NCI-H1105 (cell line): Measurements from ENCODE around the gene NINJ2.

ENCODE experiments used
- DNase-seq: peaks from one replicate; lab custom pipeline; 2025; lab: John Stamatoyannopoulos, UW

The NINJ2 gene

GRCh38 chr12:673849-674248, 10.6 kb upstream of the NINJ2 start:
- no peak for DNase-seq

- DNase-seq: no peak
Measured at GRCh38 chr12:669576-669945, 6.3 kb upstream of the NINJ2 start.

- no peak for DNase-seq
Measured at GRCh38 chr12:668090-668481, 4.8 kb upstream of the NINJ2 start.

GRCh38 chr12:666766-667308, 3.6 kb upstream of the NINJ2 start:
- no peak for DNase-seq

- DNase-seq: no peak
Measured at GRCh38 chr12:666066-666465, 2.8 kb upstream of the NINJ2 start.

- DNase-seq: no peak
Measured at GRCh38 chr12:664779-665092, 1.5 kb upstream of the NINJ2 start.

GRCh38 chr12:664075-664778, 982 bp upstream of the NINJ2 start:
- no peak for DNase-seq

GRCh38 chr12:662566-663292, 516 bp downstream of the NINJ2 start:
- no peak for DNase-seq

- DNase-seq: no peak
Measured at GRCh38 chr12:661720-662486, 1.3 kb downstream of the NINJ2 start.

GRCh38 chr12:659090-659683, 4.1 kb downstream of the NINJ2 start:
- no peak for DNase-seq

GRCh38 chr12:650983-651382, 12.3 kb downstream of the NINJ2 start:
- DNase-seq: no peak

GRCh38 chr12:647385-648085, 15.7 kb downstream of the NINJ2 start:
- DNase-seq: no peak

GRCh38 chr12:646442-647384, 16.5 kb downstream of the NINJ2 start:
- DNase-seq: no peak

GRCh38 chr12:645563-646071, 17.6 kb downstream of the NINJ2 start:
- no peak for DNase-seq

- DNase-seq: no peak
Measured at GRCh38 chr12:644818-645552, 18.3 kb downstream of the NINJ2 start.

- DNase-seq: no peak
Measured at GRCh38 chr12:644303-644639, 19.0 kb downstream of the NINJ2 start.

GRCh38 chr12:643475-644302, 19.6 kb downstream of the NINJ2 start:
- no peak for DNase-seq

GRCh38 chr12:642633-643474, 20.4 kb downstream of the NINJ2 start:
- DNase-seq: no peak
